ENCODE measurements around the gene NECTIN1. TPM values are rescaled to one million over a fixed set of nuclear protein-coding genes. Genes with fewer than 3 reads are reported as not detected.

Gene NECTIN1
- total RNA-seq, 1 experiment from 2014 or later: 23.8 TPM

DNA sequence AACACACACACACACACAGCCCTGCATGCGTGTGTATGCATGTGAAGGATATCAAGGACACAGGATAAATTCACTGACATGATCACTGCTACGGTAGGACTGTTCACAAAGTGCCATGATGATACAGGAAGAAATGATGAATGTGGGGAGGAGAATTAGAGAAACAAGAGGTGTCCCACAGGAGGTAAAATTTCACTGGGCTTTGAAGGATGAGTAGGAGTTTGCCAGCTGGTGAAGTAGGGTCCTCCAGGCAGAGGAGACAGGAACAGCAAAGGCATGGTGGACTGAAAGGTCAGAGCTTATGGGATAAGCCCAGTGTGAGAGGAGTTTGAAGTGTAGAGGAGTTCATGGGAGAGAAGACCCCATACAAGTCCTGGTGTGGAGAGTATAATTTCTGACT is 18.6 kb downstream of the NECTIN1 start:
- Histone ChIP-seq H3K36me3 (ENCODE audit: control insufficient read depth in 1 of 2, insufficient read depth in 2 of 2, low read length in 2 of 2) (no peaks in the 10 kb centered on the region), H3K27ac (ENCODE audit: low read depth, low read length) (no peak overlapping the region), H3K79me2 (ENCODE audit: insufficient read depth, low read length) (peaks cover 20% of the 10 kb centered on the region; the same call in 1 of the 2 replicates), H4K20me1 (ENCODE audit: insufficient read depth) (no peaks in the 10 kb centered on the region), H3K9me2 (ENCODE audit: insufficient read depth) (no peaks in the 10 kb centered on the region), H3K9ac (ENCODE audit: low read length) (no peak overlapping the region), H3K4me2 (ENCODE audit: low read length) (no peak overlapping the region), H2AFZ (ENCODE audit: low read depth, low read length, poor library complexity, severe bottlenecking) (no peak overlapping the region), H3K4me3 (replicated peaks in 1 of 2; ENCODE audit: low read depth in 1 of 2, low read length in 2 of 2) (no peak overlapping the region), H3K27me3 (ENCODE audit: insufficient read depth, low read length) (no peaks in the 10 kb centered on the region), H3K4me1 (ENCODE audit: control insufficient read depth in 1 of 2, insufficient read depth in 2 of 2, low read length in 2 of 2) (peaks cover 6% of the 10 kb centered on the region in 2 experiments; a peak in 2 of 4 replicates), H3K9me3 (ENCODE audit: control insufficient read depth in 1 of 2, insufficient read depth in 1 of 2, low read depth in 1 of 2, low read length in 2 of 2) (no peaks in the 10 kb centered on the region)
- ChIA-PET RAD21 (ENCODE audit: low non-redundant PET in 1 of 2, low total read pairs in 2 of 2, uncharacterized antibody in 2 of 2, unreplicated experiment in 2 of 2) (no interaction called here), CTCF (interaction anchor here (3.8 kb wide), 1 partner anchor 11 kb away, joined by 17 read pairs; no protein-coding TSS in a partner anchor), POLR2A (interaction anchor here (1.0 kb wide), 1 partner anchor 16 kb away, joined by 3 read pairs; no protein-coding TSS in a partner anchor)
- BruUV-seq (replicated peaks): no TSS peak
- DNase-seq (ENCODE audit: low read depth, low spot score) (no peak), ATAC-seq (no peak)
- intact Hi-C loops (cut with micrococcal nuclease): loop anchor here (5.0 kb wide), 1 partner anchor 502 kb away; the partner anchor contains the start of gene OAF
- TF ChIP-seq, protein P1, sequence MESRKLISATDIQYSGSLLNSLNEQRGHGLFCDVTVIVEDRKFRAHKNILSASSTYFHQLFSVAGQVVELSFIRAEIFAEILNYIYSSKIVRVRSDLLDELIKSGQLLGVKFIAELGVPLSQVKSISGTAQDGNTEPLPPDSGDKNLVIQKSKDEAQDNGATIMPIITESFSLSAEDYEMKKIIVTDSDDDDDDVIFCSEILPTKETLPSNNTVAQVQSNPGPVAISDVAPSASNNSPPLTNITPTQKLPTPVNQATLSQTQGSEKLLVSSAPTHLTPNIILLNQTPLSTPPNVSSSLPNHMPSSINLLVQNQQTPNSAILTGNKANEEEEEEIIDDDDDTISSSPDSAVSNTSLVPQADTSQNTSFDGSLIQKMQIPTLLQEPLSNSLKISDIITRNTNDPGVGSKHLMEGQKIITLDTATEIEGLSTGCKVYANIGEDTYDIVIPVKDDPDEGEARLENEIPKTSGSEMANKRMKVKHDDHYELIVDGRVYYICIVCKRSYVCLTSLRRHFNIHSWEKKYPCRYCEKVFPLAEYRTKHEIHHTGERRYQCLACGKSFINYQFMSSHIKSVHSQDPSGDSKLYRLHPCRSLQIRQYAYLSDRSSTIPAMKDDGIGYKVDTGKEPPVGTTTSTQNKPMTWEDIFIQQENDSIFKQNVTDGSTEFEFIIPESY (IDR thresholded peaks at IDR 0.05; ENCODE audit: extremely low read depth, insufficient replicate concordance, low read length): no peak
- no peak for TF ChIP-seq SRF (IDR thresholded peaks at IDR 0.05; ENCODE audit: low read depth)
- no peak for TF ChIP-seq ZFX (IDR thresholded peaks at IDR 0.05)

DNA sequence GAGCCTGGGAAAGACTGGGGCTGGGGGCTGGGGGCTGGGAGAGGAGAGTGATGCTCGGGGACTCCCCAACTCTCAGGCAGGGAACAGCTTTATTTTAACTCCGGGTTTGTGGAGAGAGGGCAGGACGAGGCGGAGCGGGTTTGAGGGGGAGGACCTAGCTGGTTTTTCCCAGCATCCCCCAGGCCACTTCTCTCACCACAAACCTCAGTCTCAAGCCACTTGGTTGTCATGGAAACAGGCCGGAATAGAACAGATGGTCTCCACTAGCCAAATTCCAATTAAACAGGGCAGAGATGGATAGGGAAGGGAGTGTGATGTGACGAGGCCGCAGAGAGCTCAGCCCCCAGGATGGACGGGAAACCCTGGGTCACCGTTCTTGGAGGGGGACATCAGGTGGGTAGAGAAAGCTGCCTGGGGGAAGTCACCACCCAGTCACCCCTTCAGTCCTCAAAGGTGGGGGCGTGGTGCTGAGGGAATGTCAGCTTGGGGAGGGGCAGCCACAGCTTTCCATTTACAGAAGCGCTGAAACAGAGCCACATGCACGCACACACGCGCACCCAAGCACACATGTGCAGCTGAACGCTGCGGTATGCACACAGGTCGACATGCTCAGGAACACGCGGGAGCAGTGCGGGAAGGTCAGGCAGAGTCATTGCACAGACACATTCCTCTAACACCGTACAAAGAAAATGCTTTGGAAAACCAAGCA is 19.2 kb downstream of the NECTIN1 start:
- no peaks in the 10 kb centered on the region for H4K20me1 ChIP-seq (ENCODE audit: insufficient read depth)
- peaks cover 0 to 2% of the 10 kb centered on the region in 2 experiments; a peak in 1 of 4 replicates for H3K36me3 ChIP-seq (ENCODE audit: control insufficient read depth in 1 of 2, insufficient read depth in 2 of 2, low read length in 2 of 2)
- no peak overlapping the region for H3K4me2 ChIP-seq (ENCODE audit: low read length)
- RAD21 ChIA-PET (ENCODE audit: low non-redundant PET in 1 of 2, low total read pairs in 2 of 2, uncharacterized antibody in 2 of 2, unreplicated experiment in 2 of 2): no interaction called here
- intact Hi-C loops (cut with micrococcal nuclease): loop anchor here (5.0 kb wide), 1 partner anchor 503 kb away; the partner anchor contains the start of gene OAF
- POLR2A ChIA-PET: interaction anchor here (1.0 kb wide), 1 partner anchor 15 kb away, joined by 3 read pairs; no protein-coding TSS in a partner anchor
- H3K79me2 ChIP-seq (ENCODE audit: insufficient read depth, low read length): peaks cover 20% of the 10 kb centered on the region; the same call in 1 of the 2 replicates
- no peak for DNase-seq (ENCODE audit: low read depth, low spot score)
- no peaks in the 10 kb centered on the region for H3K9me3 ChIP-seq (ENCODE audit: control insufficient read depth in 1 of 2, insufficient read depth in 1 of 2, low read depth in 1 of 2, low read length in 2 of 2)
- no peak for ATAC-seq
- H3K4me1 ChIP-seq (ENCODE audit: control insufficient read depth in 1 of 2, insufficient read depth in 2 of 2, low read length in 2 of 2): peaks cover 6% of the 10 kb centered on the region in 2 experiments; a peak in 2 of 4 replicates
- H2AFZ ChIP-seq (ENCODE audit: low read depth, low read length, poor library complexity, severe bottlenecking): no peak overlapping the region
- no peaks in the 10 kb centered on the region for H3K27me3 ChIP-seq (ENCODE audit: insufficient read depth, low read length)
- no peaks in the 10 kb centered on the region for H3K9me2 ChIP-seq (ENCODE audit: insufficient read depth)
- H3K27ac ChIP-seq (ENCODE audit: low read depth, low read length): no peak overlapping the region
- no peak overlapping the region for H3K4me3 ChIP-seq (replicated peaks in 1 of 2; ENCODE audit: low read depth in 1 of 2, low read length in 2 of 2)
- no peak overlapping the region for H3K9ac ChIP-seq (ENCODE audit: low read length)
- CTCF ChIA-PET: interaction anchor here (3.8 kb wide), 1 partner anchor 12 kb away, joined by 17 read pairs; no protein-coding TSS in a partner anchor
- no TSS peak for BruUV-seq (replicated peaks)
- TF ChIP-seq EZH2phosphoT487 (IDR thresholded peaks at IDR 0.05; ENCODE audit: borderline replicate concordance) (no peak), YY1 (IDR thresholded peaks at IDR 0.05; ENCODE audit: extremely low read depth, insufficient replicate concordance, low read depth, low read length) (no peak), SRF (IDR thresholded peaks at IDR 0.05; ENCODE audit: low read depth) (no peak), POLR2A (IDR thresholded peaks at IDR 0.05; ENCODE audit: borderline replicate concordance, extremely low read depth, insufficient read depth, insufficient read length) (no peak), MAX (IDR thresholded peaks at IDR 0.05) (no peak), JUND (IDR thresholded peaks at IDR 0.05) (no peak), ATF3 (IDR thresholded peaks at IDR 0.05) (no peak), CBX3 (IDR thresholded peaks at IDR 0.05; ENCODE audit: low read depth) (no peak), SP1 (IDR thresholded peaks at IDR 0.05; ENCODE audit: low read depth) (no peak), EZH2 (IDR thresholded peaks at IDR 0.05) (no peak)

All from HCT116 (cell line).